IMR-90 (cell line): ENCODE results near the gene HCN3. TPM values are rescaled to one million over a fixed set of nuclear protein-coding genes. Genes with fewer than 3 reads are reported as not detected.

ENCODE experiments used
- ATAC-seq: fragments of 200-7000 bp; cut with Tn5 transposase; 2 replicates; pipeline ENCODE4 v1.9.1; 2020; ENCODE audit warnings: low read depth, mild to moderate bottlenecking, moderate library complexity
- BruUV-seq: library from RNA; stranded (reverse); fragments of 400-500 nt; replicated peaks from 2 replicates; lab custom pipeline; 2021; lab: Mats Ljungman, UMichigan
- CTCF ChIA-PET: fragments of 300-600 bp; formaldehyde crosslinking; extraction: SDS; loops from one replicate; lab custom pipeline; 2021; ENCODE audit warnings: antibody characterized with exemption; lab: Yijun Ruan, JAX
- POLR2A ChIA-PET: fragments of 300-600 bp; sonication (Branson Sonifier 250); formaldehyde crosslinking; loops from one replicate; lab custom pipeline; 2022; ENCODE audit warnings: antibody characterized with exemption; ENCODE audit not compliant: unreplicated experiment; lab: Charles Lee
- DNase-seq: peaks from one replicate; pipeline ENCODE4 v3.0.0; 2013
- H2AFZ ChIP-seq: replicated peaks from 2 replicates; pipeline ENCODE3; 2013; ENCODE audit warnings: low read length, mild to moderate bottlenecking; ENCODE audit not compliant: poor library complexity
- H2AK5ac ChIP-seq: 2 replicates; pipeline ENCODE4 v1.6.1; 2013; ENCODE audit warnings: low read depth, low read length, inconsistent platforms
- H2AK9ac ChIP-seq: replicated peaks from 2 replicates; pipeline ENCODE3; 2013; ENCODE audit warnings: mild to moderate bottlenecking, low read depth, low read length, moderate library complexity; ENCODE audit not compliant: poor library complexity
- H2BK120ac ChIP-seq: 2 replicates; pipeline ENCODE4 v1.6.1; 2013; ENCODE audit warnings: low read depth, low read length, inconsistent platforms
- H2BK15ac ChIP-seq: 3 replicates; pipeline ENCODE4 v1.6.1; 2013; ENCODE audit warnings: low read depth, low read length, inconsistent platforms
- H2BK20ac ChIP-seq: 2 replicates; pipeline ENCODE4 v1.6.1; 2013; ENCODE audit warnings: low read depth, mild to moderate bottlenecking, inconsistent platforms, low read length, moderate library complexity
- H2BK5ac ChIP-seq: 2 replicates; pipeline ENCODE4 v1.6.1; 2013; ENCODE audit warnings: mild to moderate bottlenecking, low read depth, low read length, inconsistent platforms; ENCODE audit not compliant: poor library complexity, severe bottlenecking
- H3K14ac ChIP-seq: replicated peaks from 2 replicates; pipeline ENCODE4 v1.6.1; 2013; ENCODE audit warnings: low read depth, low read length, inconsistent platforms
- H3K18ac ChIP-seq: 2 replicates; pipeline ENCODE4 v1.6.1; 2013; ENCODE audit warnings: low read depth, low read length, control low read depth
- H3K23ac ChIP-seq: 2 replicates; pipeline ENCODE4 v1.6.1; 2013; ENCODE audit warnings: low read depth, low read length, inconsistent platforms
- H3K27ac ChIP-seq: 2 replicates; pipeline ENCODE4 v1.5.1; 2013; ENCODE audit warnings: mild to moderate bottlenecking, control low read depth, low read length; ENCODE audit not compliant: insufficient read depth
- H3K27me3 ChIP-seq: 2 replicates; pipeline ENCODE4 v1.6.1; 2013; ENCODE audit warnings: low read length; ENCODE audit not compliant: control insufficient read depth, insufficient read depth
- H3K36me3 ChIP-seq: 2 replicates; pipeline ENCODE4 v1.6.1; 2013; ENCODE audit warnings: low read length, mixed read lengths; ENCODE audit not compliant: control insufficient read depth, insufficient read depth
- H3K4ac ChIP-seq: 2 replicates; pipeline ENCODE4 v1.6.1; 2013; ENCODE audit warnings: low read depth, low read length, inconsistent platforms
- H3K4me1 ChIP-seq: 2 replicates; pipeline ENCODE4 v1.6.1; 2013; ENCODE audit warnings: low read length, mixed read lengths; ENCODE audit not compliant: control insufficient read depth, insufficient read depth
- H3K4me2 ChIP-seq: 2 replicates; pipeline ENCODE4 v1.6.1; 2013; ENCODE audit warnings: low read depth, mild to moderate bottlenecking, control low read depth, low read length, moderate library complexity
- H3K4me3 ChIP-seq: 2 replicates; pipeline ENCODE4 v1.5.1; 2013; ENCODE audit warnings: low read depth, mild to moderate bottlenecking, control low read depth, low read length, moderate library complexity; ENCODE audit not compliant: insufficient read depth
- H3K56ac ChIP-seq: 2 replicates; pipeline ENCODE4 v1.6.1; 2013; ENCODE audit warnings: low read length, inconsistent platforms; ENCODE audit not compliant: insufficient read depth; ENCODE audit errors: extremely low read depth
- H3K79me1 ChIP-seq, 2 experiments: 2 replicates each; pipeline ENCODE4 v1.6.1; 2013; ENCODE audit warnings: low read length in 2 of 2, inconsistent platforms in 1 of 2, low read depth in 1 of 2
- H3K9ac ChIP-seq: 2 replicates; pipeline ENCODE4 v1.6.1; 2013; ENCODE audit warnings: low read depth, low read length, control low read depth
- H3K9me1 ChIP-seq: 2 replicates; pipeline ENCODE4 v1.6.1; 2013; ENCODE audit warnings: low read length, inconsistent platforms; ENCODE audit not compliant: insufficient read depth
- H3K9me3 ChIP-seq: 2 replicates; pipeline ENCODE4 v1.6.1; 2013; ENCODE audit warnings: low read length; ENCODE audit not compliant: control insufficient read depth, insufficient read depth
- H4K20me1 ChIP-seq: 2 replicates; pipeline ENCODE4 v1.6.1; 2013; ENCODE audit warnings: low read length, inconsistent platforms; ENCODE audit not compliant: insufficient read depth
- H4K5ac ChIP-seq: 2 replicates; pipeline ENCODE4 v1.6.1; 2013; ENCODE audit warnings: mild to moderate bottlenecking, low read depth, low read length, control low read depth
- H4K8ac ChIP-seq, 2 experiments: 2 replicates each; pipeline ENCODE4 v1.6.1; 2013; ENCODE audit warnings: low read depth in 2 of 2, low read length in 2 of 2, control low read depth in 1 of 2, inconsistent platforms in 1 of 2
- H4K91ac ChIP-seq: 2 replicates; pipeline ENCODE4 v1.6.1; 2013; ENCODE audit warnings: low read depth, low read length, inconsistent platforms; ENCODE audit not compliant: insufficient read depth
- BHLHE40 ChIP-seq: fragments of 150-350 bp; IDR thresholded peaks from 2 replicates; pipeline ENCODE4 v1.6.1; 2016; ENCODE audit warnings: mild to moderate bottlenecking, low read depth, low read length
- CEBPB ChIP-seq: IDR thresholded peaks from 2 replicates; pipeline ENCODE4 v1.6.1; 2012; ENCODE audit warnings: low read depth, low read length, improper control_type of control experiment
- CHD1 ChIP-seq: IDR thresholded peaks from 2 replicates; pipeline ENCODE4 v1.6.1; 2012; ENCODE audit warnings: low read depth, low read length, improper control_type of control experiment
- FOS ChIP-seq: fragments of 150-350 bp; IDR thresholded peaks from 2 replicates; pipeline ENCODE4 v1.6.1; 2016; ENCODE audit warnings: low read depth, low read length
- MAFK ChIP-seq: IDR thresholded peaks from 2 replicates; pipeline ENCODE4 v1.6.1; 2012; ENCODE audit warnings: low read depth, low read length, improper control_type of control experiment
- MAZ ChIP-seq: IDR thresholded peaks from 2 replicates; pipeline ENCODE4 v1.6.1; 2012; ENCODE audit warnings: low read depth, mild to moderate bottlenecking, low read length, improper control_type of control experiment, moderate library complexity, borderline replicate concordance
- MXI1 ChIP-seq: IDR thresholded peaks from 2 replicates; pipeline ENCODE4 v1.6.1; 2012; ENCODE audit warnings: low read depth, mild to moderate bottlenecking, low read length, moderate library complexity, borderline replicate concordance
- NFE2L2 ChIP-seq: fragments of 150-350 bp; IDR thresholded peaks from 2 replicates; pipeline ENCODE4 v1.6.1; 2016; ENCODE audit warnings: low read depth, mild to moderate bottlenecking, low read length
- POLR2A ChIP-seq: IDR thresholded peaks from 2 replicates; pipeline ENCODE4 v1.6.1; 2012; ENCODE audit warnings: mild to moderate bottlenecking, low read depth, low read length
- RCOR1 ChIP-seq: IDR thresholded peaks from 2 replicates; pipeline ENCODE4 v1.6.1; 2012; ENCODE audit warnings: mild to moderate bottlenecking, low read length, improper control_type of control experiment; ENCODE audit not compliant: insufficient replicate concordance
- RFX5 ChIP-seq: IDR thresholded peaks from 2 replicates; pipeline ENCODE4 v1.8.0; 2012; ENCODE audit warnings: low read depth, mild to moderate bottlenecking, low read length, moderate library complexity
- SMC3 ChIP-seq: fragments of 150-350 bp; IDR thresholded peaks from 2 replicates; pipeline ENCODE4 v1.6.1; 2016; ENCODE audit warnings: low read depth, mild to moderate bottlenecking, antibody characterized with exemption, low read length, moderate library complexity
- WGBS, 2 experiments: methylation state at CpG; one replicate each; pipeline versions ENCODE4 v1.1.5 to v1.1.7; 2013; ENCODE audit warnings: missing lambda C conversion rate in 2 of 2; ENCODE audit not compliant: insufficient read length in 1 of 2; ENCODE audit errors: extremely low coverage in 2 of 2; 5-methylcytosine and 5-hydroxymethylcytosine counted together
- dilution Hi-C: fragments of 300-500 bp; cut with HindIII; formaldehyde crosslinking; loops from one replicate; pipeline ENCODE4 v1.14.3; 2018; ENCODE audit warnings: low sequenced_read_pairs; ENCODE audit not compliant: unreplicated experiment
- in situ Hi-C: fragments of 300-500 bp; cut with MboI; formaldehyde crosslinking; loops from 3 replicates; pipeline ENCODE4 v1.14.3; 2019; ENCODE audit warnings: low sequenced_read_pairs, inconsistent platforms, mixed read lengths
- intact Hi-C: fragments of 100-400 bp; cut with micrococcal nuclease; formaldehyde crosslinking; loops from 2 replicates; pipeline ENCODE4 v1.10.0; 2022
- polyA plus RNA-seq, 3 experiments: library from polyadenylated mRNA; depleted of rRNA; stranded (reverse); fragments of >200 nt; gene quantifications; 2 replicates each; pipeline ENCODE4 v1.2.3, GENCODE V29; 2012; ENCODE audit warnings: low replicate concordance in 1 of 3
- total RNA-seq: library from RNA; depleted of rRNA; stranded (reverse); fragments of >200 nt; gene quantifications from 2 replicates; pipeline ENCODE4 v1.2.3, GENCODE V29; 2012
- TF ChIP-seq, protein P1 (sequence below): fragments of 150-350 bp; IDR thresholded peaks from 2 replicates; pipeline ENCODE4 v1.6.1; 2016; ENCODE audit warnings: low read depth, mild to moderate bottlenecking, low read length, moderate library complexity, borderline replicate concordance

Gene HCN3
- total and polyA plus RNA-seq, 2 of the 4 experiments (the other 2 are of a cell fraction): 0.36 to 2.7 TPM

DNA sequence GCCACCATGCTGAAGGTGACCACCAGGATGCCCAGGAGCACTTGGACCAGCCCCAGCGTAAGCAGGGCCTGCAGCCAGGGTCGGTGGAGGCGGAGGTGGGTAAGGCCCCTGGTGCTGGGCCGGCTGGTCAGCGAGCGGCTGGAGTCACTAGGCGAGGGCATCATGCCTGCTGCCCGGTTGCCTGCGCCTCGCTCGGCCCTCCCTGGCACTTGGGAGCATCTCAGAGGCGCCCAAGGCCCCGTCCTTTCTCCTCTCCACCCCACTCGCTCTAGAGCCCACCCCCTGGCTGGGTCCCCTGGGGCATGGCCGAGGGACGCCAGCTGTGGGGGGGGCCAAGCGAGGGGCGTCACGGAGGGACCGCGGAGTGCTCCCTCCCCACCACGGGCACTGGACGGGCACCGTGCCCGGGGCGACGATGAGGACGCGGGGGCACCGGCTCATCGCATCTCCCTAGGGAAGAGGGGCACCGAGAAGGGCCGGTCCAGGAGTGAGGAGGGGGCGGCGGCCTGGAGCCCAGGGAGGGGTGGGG is 22.5 kb upstream of the HCN3 start:
- intact Hi-C loops: loop anchor here (5.0 kb wide), 1 partner anchor 338 kb away; no protein-coding TSS in a partner anchor
- ChIA-PET POLR2A (no interaction called here), CTCF (interaction anchor here (0.6 kb wide), 1 partner anchor 725 kb away, joined by 3 read pairs; no protein-coding TSS in a partner anchor)
- H3K9me3 ChIP-seq: no peaks in the 10 kb centered on the region
- peak overlapping the region; percentile 71 for H3K14ac ChIP-seq
- peak overlapping the region; percentile 98 for H2AFZ ChIP-seq
- peaks cover 17% of the 10 kb centered on the region for H3K4me1 ChIP-seq
- peak overlapping the region; percentile 94 for H4K5ac ChIP-seq
- peak overlapping the region; percentile 71 for H3K4me3 ChIP-seq
- WGBS, 2 experiments: 0% methylated on average over 1 of the region's 35 CpGs; no CpG with 5 or more reads in 1 of the 2 experiments
- peak overlapping the region; percentile 47 for H4K91ac ChIP-seq
- H3K9ac ChIP-seq: peak overlapping the region; percentile 73
- ATAC-seq (peak; percentile 7), DNase-seq (no peak)
- H3K56ac ChIP-seq: no peak overlapping the region
- H3K23ac ChIP-seq: peak overlapping the region; percentile 94
- H3K4ac ChIP-seq: peak overlapping the region; percentile 92
- peak overlapping the region; percentile 71 for H3K27ac ChIP-seq
- H4K20me1 ChIP-seq: no peaks in the 10 kb centered on the region
- peak overlapping the region; percentile 100 for H3K4me2 ChIP-seq
- no peaks in the 10 kb centered on the region for H3K27me3 ChIP-seq
- peak overlapping the region; percentile 99 for H2AK9ac ChIP-seq
- peaks cover 12 to 42% of the 10 kb centered on the region in 2 experiments for H3K79me1 ChIP-seq
- peak overlapping the region; percentile 77 for H2BK5ac ChIP-seq
- H3K36me3 ChIP-seq: peaks cover 15% of the 10 kb centered on the region
- in situ Hi-C loops: no loop called here
- H2BK20ac ChIP-seq: no peak overlapping the region
- H4K8ac ChIP-seq: peak overlapping the region; percentile 17 to 87; a peak in 3 of 4 replicates
- H2AK5ac ChIP-seq: peak overlapping the region; percentile 97
- H3K18ac ChIP-seq: peak overlapping the region; percentile 66
- TF ChIP-seq POLR2A (no peak), SMC3 (no peak), RFX5 (no peak), CHD1 (no peak), MAZ (no peak; the same call in 1 of the 2 replicates), CEBPB (no peak), RCOR1 (no peak), MXI1 (no peak), BHLHE40 (no peak), NFE2L2 (no peak), MAFK (no peak), FOS (no peak)
- TF ChIP-seq, protein P1, sequence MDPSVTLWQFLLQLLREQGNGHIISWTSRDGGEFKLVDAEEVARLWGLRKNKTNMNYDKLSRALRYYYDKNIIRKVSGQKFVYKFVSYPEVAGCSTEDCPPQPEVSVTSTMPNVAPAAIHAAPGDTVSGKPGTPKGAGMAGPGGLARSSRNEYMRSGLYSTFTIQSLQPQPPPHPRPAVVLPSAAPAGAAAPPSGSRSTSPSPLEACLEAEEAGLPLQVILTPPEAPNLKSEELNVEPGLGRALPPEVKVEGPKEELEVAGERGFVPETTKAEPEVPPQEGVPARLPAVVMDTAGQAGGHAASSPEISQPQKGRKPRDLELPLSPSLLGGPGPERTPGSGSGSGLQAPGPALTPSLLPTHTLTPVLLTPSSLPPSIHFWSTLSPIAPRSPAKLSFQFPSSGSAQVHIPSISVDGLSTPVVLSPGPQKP: no peak
- H3K9me1 ChIP-seq: peaks cover 4% of the 10 kb centered on the region; the same call in 1 of the 2 replicates
- 0 out of 2 replicates have a peak overlapping the region, but pooled peaks have one; percentile 10 for H2BK120ac ChIP-seq
- H2BK15ac ChIP-seq: no peak overlapping the region
- BruUV-seq: no TSS peak
- dilution Hi-C loops: no loop called here
